ENCODE data around the gene SLC4A1. TPM values are rescaled to one million over a fixed set of nuclear protein-coding genes. Genes with fewer than 3 reads are reported as not detected.

SLC4A1 gene
- total and polyA plus RNA-seq, 2 experiments from 2014 or later = not detected

GRCh38 chr17:44221862-44222111 lies 46.1 kb downstream of the SLC4A1 start:
- H3K27me3 ChIP-seq = no peaks in the 10 kb centered on the region
- peaks cover 3% of the 10 kb centered on the region for H3K36me3 ChIP-seq
- peaks cover 16% of the 10 kb centered on the region for H3K4me1 ChIP-seq (ENCODE audit: low read depth)
- TF ChIP-seq, protein P1, sequence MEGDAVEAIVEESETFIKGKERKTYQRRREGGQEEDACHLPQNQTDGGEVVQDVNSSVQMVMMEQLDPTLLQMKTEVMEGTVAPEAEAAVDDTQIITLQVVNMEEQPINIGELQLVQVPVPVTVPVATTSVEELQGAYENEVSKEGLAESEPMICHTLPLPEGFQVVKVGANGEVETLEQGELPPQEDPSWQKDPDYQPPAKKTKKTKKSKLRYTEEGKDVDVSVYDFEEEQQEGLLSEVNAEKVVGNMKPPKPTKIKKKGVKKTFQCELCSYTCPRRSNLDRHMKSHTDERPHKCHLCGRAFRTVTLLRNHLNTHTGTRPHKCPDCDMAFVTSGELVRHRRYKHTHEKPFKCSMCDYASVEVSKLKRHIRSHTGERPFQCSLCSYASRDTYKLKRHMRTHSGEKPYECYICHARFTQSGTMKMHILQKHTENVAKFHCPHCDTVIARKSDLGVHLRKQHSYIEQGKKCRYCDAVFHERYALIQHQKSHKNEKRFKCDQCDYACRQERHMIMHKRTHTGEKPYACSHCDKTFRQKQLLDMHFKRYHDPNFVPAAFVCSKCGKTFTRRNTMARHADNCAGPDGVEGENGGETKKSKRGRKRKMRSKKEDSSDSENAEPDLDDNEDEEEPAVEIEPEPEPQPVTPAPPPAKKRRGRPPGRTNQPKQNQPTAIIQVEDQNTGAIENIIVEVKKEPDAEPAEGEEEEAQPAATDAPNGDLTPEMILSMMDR (IDR thresholded peaks at IDR 0.05; ENCODE audit: low read depth, low read length) = no peak
- peak overlapping the region; percentile 98 for H3K27ac ChIP-seq
- DNase-seq (ENCODE audit: low read depth in 1 of 2, low spot score in 1 of 2) = no peak
- H3K4me3 ChIP-seq = peak overlapping the region; percentile 100
- no peaks in the 10 kb centered on the region for H3K9me3 ChIP-seq (ENCODE audit: low read depth)

DNA sequence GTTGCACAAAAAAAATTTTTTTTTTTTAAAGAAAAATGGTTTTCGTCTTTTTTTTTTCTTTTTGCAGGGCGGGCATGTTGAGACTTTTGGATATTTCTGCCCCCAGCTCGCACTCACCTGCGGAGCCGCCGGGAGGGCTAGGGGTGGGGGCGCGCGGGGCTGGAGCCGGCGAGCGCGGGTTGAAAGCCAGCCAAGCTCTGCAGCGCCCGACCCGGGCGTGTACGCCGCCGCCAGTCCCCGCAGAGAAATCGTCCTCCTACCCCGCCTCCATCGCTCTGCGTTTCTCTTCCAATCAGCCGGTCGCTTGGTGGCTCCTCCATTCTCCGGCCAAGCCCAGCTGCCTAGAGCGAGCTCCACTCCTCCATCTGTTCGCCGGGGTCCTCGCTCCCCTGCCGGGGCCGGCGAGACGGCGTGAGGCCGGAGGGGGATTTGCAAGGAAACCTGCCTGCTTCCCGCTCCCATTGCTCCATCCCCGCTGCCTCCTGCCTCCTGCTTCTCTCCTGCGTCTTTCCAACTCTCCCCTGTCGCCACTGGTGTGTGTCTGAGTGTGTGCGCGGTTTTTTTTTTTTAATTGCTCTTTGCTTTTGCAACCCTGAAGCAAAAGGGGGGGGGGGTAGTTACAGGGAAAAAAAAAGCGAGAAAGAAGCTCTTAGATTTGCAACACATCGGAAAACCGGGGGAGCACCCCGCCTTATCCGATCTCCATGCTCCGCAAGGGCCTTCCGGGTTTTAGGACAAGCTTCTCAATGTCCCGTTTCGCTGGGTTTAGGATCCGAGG lies 46.7 kb downstream of the SLC4A1 start:
- H3K27me3 ChIP-seq = no peaks in the 10 kb centered on the region
- H3K4me1 ChIP-seq (ENCODE audit: low read depth) = peaks cover 16% of the 10 kb centered on the region
- TF ChIP-seq, protein P1 (IDR thresholded peaks at IDR 0.05; ENCODE audit: low read depth, low read length) = peak; percentile 9
- H3K27ac ChIP-seq = peak overlapping the region; percentile 98
- peaks cover 6% of the 10 kb centered on the region for H3K36me3 ChIP-seq
- DNase-seq (ENCODE audit: low read depth in 1 of 2, low spot score in 1 of 2) = peak; percentile 87 to 92
- H3K4me3 ChIP-seq = peak overlapping the region; percentile 100
- no peaks in the 10 kb centered on the region for H3K9me3 ChIP-seq (ENCODE audit: low read depth)

DNA sequence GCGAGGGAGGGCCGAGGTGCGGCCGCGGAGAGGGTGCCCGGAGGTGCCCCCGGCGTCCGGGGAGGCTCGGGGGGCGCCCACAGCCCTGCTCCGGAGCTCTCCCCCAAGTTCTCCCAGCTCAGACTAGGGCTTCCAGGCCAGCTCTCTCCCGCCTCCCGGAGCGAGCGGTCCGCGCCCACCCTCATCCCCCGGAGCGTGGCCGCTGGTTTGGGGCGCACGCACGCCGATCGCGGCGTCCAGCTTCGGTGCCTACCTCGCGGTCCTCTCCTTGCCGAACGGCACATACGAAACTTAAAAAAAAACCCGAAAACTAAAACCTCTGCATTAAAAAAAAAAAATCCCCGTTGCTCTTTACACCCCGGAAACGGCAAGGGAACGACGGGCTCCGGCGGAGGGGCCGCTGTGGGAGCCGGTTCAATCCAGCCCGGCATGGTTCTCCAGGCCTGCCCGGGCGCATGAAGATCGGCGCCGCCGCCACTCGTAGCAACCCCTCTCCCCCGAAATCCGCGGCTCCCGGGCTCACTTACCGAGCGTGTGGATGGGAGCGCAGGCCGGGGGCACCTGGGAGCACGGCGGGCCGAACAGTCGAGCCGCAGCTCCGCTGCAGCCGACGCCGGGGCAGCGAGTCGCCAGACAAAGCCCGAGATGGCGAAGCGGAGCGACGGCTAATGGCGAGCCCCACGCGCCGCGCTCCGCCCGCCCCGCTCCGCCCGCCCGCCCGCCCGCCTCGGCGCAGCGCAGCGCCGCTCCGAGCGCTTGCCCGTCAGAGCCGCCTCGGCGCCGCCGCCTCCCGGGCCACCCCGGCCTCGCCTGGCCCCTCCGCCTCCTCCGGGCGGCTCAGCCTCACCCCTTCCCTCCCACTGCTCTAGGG lies 47.5 kb downstream of the SLC4A1 start:
- Histone ChIP-seq H3K27ac (peak overlapping the region; percentile 98), H3K4me3 (peak overlapping the region; percentile 100), H3K9me3 (ENCODE audit: low read depth) (no peaks in the 10 kb centered on the region), H3K4me1 (ENCODE audit: low read depth) (peaks cover 16% of the 10 kb centered on the region), H3K27me3 (no peaks in the 10 kb centered on the region), H3K36me3 (peaks cover 14% of the 10 kb centered on the region)
- TF ChIP-seq, protein P1 (IDR thresholded peaks at IDR 0.05; ENCODE audit: low read depth, low read length) = no peak
- DNase-seq (ENCODE audit: low read depth in 1 of 2, low spot score in 1 of 2) = peak; percentile 68 to 71

DNA sequence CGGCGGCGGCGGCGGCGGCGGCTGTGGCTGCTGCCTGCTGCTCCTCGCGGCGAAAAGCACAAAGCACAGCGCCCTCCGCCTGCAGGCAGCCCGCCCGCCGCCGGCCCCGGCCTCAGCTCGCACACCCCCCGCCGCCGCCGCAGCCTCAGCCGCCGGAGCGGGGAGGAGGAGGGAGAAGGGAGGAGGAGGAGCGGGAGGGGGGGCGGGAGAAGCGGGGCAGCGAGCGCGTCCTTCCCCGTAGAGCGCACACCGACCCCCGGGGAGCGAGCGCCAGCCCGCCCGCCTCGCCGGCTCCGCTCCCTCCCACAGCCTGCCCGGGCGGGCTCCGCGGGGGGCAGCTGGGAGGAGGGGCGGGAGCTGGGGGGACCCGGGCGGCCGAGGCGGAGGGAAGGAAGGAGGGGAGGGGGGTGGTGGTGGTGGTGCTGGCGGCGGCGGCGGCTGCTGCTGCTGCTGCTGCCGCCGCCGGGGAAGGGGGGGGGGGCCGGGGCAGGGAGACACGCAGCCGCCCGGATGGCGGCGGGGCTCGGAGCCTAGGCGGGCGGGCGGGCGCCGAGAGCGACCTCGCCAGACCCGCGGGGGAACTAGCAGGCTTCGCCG lies 48.2 kb downstream of the SLC4A1 start, which contains the start of gene UBTF:
UBTF (minus strand) TSS at position 60 of the 597 bp plus-strand sequence. CDS start 1,446 bp downstream, outside the sequence.
- Histone ChIP-seq H3K9me3 (ENCODE audit: low read depth) (no peaks in the 10 kb centered on the region), H3K27me3 (no peaks in the 10 kb centered on the region), H3K4me3 (peak within 1 kb of the TSS; percentile 100), H3K27ac (peak within 1 kb of the TSS; percentile 98), H3K4me1 (ENCODE audit: low read depth) (peaks cover 16% of the 10 kb centered on the region), H3K36me3 (peaks cover 21% of the 10 kb centered on the region)
- TF ChIP-seq, protein P1 (IDR thresholded peaks at IDR 0.05; ENCODE audit: low read depth, low read length) = no peak
- peak; percentile 77 to 80 for DNase-seq (ENCODE audit: low read depth in 1 of 2, low spot score in 1 of 2)

DNA sequence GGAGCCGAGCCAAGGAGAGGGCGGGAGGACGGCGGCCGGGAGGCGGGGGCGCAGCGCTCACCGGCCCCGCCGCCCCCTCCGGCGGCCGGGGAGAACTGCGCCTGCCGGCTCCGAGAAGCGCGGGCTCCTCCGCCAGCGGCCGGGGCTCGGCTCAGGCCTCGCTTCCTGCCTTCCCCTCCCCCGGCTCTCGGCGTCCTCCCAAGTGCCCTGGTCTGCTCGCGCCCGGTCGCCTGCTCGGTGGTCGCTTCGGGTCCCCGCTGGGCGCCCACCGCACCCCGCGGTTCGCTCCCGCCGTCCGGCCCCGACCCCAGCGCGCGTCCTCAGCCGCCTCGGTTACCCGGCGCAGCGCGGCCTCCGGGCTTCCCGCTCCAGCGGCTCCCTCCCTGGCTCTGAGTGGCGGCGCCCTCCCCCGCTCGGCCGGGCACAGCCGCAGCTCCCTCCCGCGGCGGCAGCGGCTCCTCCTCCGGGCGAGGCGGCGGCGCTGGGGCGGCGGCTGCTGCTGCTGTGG lies 48.8 kb downstream of the SLC4A1 start:
- peaks cover 27% of the 10 kb centered on the region for H3K36me3 ChIP-seq
- TF ChIP-seq, protein P1 (IDR thresholded peaks at IDR 0.05; ENCODE audit: low read depth, low read length) = peak; percentile 24
- no peaks in the 10 kb centered on the region for H3K27me3 ChIP-seq
- peak in 1 of 2 donors; percentile 83 for DNase-seq (ENCODE audit: low read depth in 1 of 2, low spot score in 1 of 2)
- no peaks in the 10 kb centered on the region for H3K9me3 ChIP-seq (ENCODE audit: low read depth)
- peak overlapping the region; percentile 98 for H3K27ac ChIP-seq
- H3K4me1 ChIP-seq (ENCODE audit: low read depth) = peaks cover 16% of the 10 kb centered on the region
- peak overlapping the region; percentile 100 for H3K4me3 ChIP-seq
